HEK293T (cell line): ENCODE data around the gene HOXD11.

Experiments used
- CTCF ChIA-PET: fragments of 350-600 bp; formaldehyde crosslinking; extraction: SDS; loops from one replicate; lab custom pipeline; 2021; ENCODE audit warnings: antibody characterized with exemption, inconsistent platforms; lab: Yijun Ruan, JAX
- POLR2A ChIA-PET: fragments of 350-600 bp; formaldehyde crosslinking; extraction: SDS; loops from one replicate; lab custom pipeline; 2020; ENCODE audit warnings: antibody characterized with exemption, inconsistent platforms; lab: Yijun Ruan, JAX
- DNase-seq: peaks from one replicate; pipeline ENCODE4 v3.0.0; 2012; ENCODE audit warnings: mixed read lengths; ENCODE audit errors: extremely low spot score
- ARNT ChIP-seq: fragments of 450-650 bp; IDR thresholded peaks from 2 replicates; pipeline ENCODE4 v1.6.1; 2017; ENCODE audit warnings: mild to moderate bottlenecking
- BHLHE40 ChIP-seq: fragments of 450-650 bp; IDR thresholded peaks from 2 replicates; pipeline ENCODE4 v1.6.1; 2016; ENCODE audit warnings: mild to moderate bottlenecking, moderate library complexity, borderline replicate concordance
- CTBP1 ChIP-seq: fragments of 450-650 bp; IDR thresholded peaks from 2 replicates; pipeline ENCODE4 v1.6.1; 2016; ENCODE audit warnings: borderline replicate concordance
- ELF4 ChIP-seq: fragments of 450-650 bp; IDR thresholded peaks from 2 replicates; pipeline ENCODE4 v1.6.1; 2017; ENCODE audit warnings: antibody characterized with exemption
- FOXA1 ChIP-seq: fragments of 450-650 bp; IDR thresholded peaks from 2 replicates; pipeline ENCODE4 v1.6.1; 2016; ENCODE audit warnings: mild to moderate bottlenecking
- FOXK2 ChIP-seq: fragments of 450-650 bp; IDR thresholded peaks from 2 replicates; pipeline ENCODE4 v1.6.1; 2016; ENCODE audit warnings: mild to moderate bottlenecking
- FOXM1 ChIP-seq: fragments of 450-650 bp; IDR thresholded peaks from 2 replicates; pipeline ENCODE4 v1.6.1; 2017; ENCODE audit warnings: mild to moderate bottlenecking, borderline replicate concordance
- HDGF ChIP-seq: fragments of 450-650 bp; IDR thresholded peaks from 2 replicates; pipeline ENCODE4 v1.6.1; 2017; ENCODE audit warnings: antibody characterized with exemption, borderline replicate concordance
- L3MBTL2 ChIP-seq: fragments of 450-650 bp; conservative IDR thresholded peaks from 2 replicates; pipeline ENCODE4 v1.6.1; 2016; ENCODE audit warnings: mild to moderate bottlenecking
- LEF1 ChIP-seq: fragments of 450-650 bp; IDR thresholded peaks from 2 replicates; pipeline ENCODE4 v1.6.1; 2017; ENCODE audit warnings: mild to moderate bottlenecking, borderline replicate concordance
- NFRKB ChIP-seq: fragments of 450-650 bp; IDR thresholded peaks from 2 replicates; pipeline ENCODE4 v1.6.1; 2016; ENCODE audit warnings: mild to moderate bottlenecking, moderate library complexity
- SP1 ChIP-seq: fragments of 450-650 bp; IDR thresholded peaks from 2 replicates; pipeline ENCODE4 v1.6.1; 2017
- SUZ12 ChIP-seq: fragments of 450-650 bp; IDR thresholded peaks from 2 replicates; pipeline ENCODE4 v1.6.1; 2016; ENCODE audit warnings: mild to moderate bottlenecking
- TARDBP ChIP-seq: fragments of 450-650 bp; IDR thresholded peaks from 2 replicates; pipeline ENCODE4 v1.6.1; 2016
- ZNF384 ChIP-seq: fragments of 450-650 bp; IDR thresholded peaks from 2 replicates; pipeline ENCODE4 v1.6.1; 2016
- TF ChIP-seq, protein P1 (sequence below): fragments of 450-650 bp; IDR thresholded peaks from 2 replicates; pipeline ENCODE4 v1.6.1; 2016

The HOXD11 gene

DNA sequence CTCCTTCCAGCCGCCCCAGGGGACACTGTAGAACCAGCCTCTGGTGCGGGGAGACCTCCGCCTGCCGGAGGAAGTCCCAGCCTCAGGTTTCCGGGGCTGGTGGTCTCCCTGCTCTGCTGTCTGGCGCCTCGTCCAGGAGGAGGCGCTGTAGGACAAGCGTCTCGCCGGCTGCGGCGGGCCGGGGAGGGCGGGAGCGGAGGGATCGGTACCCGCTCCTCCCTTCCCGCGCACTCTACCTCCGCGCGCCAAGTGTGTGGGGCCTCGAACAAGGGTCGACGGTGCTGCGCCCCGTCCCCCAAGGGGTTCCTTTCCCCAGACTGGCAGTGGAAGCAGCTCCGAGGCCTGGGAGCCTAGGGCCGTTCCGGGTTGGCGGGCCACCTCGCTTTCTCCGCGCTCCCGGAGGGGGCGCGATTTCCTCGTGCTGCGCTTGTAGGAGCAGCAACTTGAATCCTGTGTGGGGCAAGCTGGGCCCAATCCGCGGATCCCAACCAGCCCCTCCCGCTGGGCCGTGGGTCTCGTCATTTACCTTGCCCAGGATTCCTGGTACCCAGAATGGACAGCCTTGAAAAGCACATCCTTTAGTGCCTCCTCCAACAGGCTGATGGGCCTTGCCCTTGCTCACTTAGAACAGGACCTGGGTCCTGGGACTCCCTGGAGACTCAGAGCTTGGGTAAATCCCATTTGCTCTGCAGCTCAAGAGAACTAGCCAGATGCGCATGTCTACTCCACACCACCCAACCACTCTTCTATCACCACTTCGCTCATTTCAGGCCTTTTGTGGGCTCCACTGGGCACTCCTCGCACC is 33.6 kb downstream of the HOXD11 start:
- 0 out of 2 replicates have a peak, but pooled peaks have one; percentile 5 for TF ChIP-seq FOXM1
- TF ChIP-seq L3MBTL2, result peak; percentile 96
- TF ChIP-seq LEF1, result no peak
- TF ChIP-seq NFRKB, result no peak
- POLR2A ChIA-PET, result interaction anchor here (1.0 to 1.8 kb wide), 4 partner anchors 15 to 413 kb away, joined by 3 to 13 read pairs (median 4); partner anchors contain the start of gene HOXD3
- DNase-seq, result peak; percentile 85
- CTCF ChIA-PET, result interaction anchor here (0.6 to 2.9 kb wide), 30 partner anchors 9 to 1008 kb away, joined by 3 to 26 read pairs (median 4); partner anchors contain the start of genes HOXD4 and MTX2

DNA sequence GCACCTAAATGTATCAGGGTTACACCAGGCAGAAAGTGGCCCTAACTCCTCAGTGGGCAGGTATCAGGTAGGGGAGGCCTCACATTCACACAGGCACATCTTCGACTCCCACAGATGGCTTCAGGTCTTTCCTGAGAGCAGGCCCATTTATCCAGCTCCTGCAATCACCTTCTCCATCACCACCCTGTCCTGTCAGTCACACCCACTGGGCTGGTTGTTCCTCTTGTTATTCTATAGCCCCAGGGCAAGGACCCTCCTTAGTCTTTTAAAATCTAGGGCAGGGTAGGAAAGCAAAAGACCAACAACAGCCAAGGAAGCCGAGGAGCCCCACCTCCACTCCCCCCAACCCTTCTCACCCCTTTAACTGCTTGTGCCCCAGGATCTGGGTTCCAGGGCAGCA is 35.2 kb downstream of the HOXD11 start:
- ChIA-PET POLR2A (no interaction called here), CTCF (no interaction called here)
- TF ChIP-seq LEF1 (no peak), L3MBTL2 (no peak), ARNT (no peak), BHLHE40 (no peak), ELF4 (no peak), SP1 (no peak), ZNF384 (no peak), SUZ12 (no peak), FOXK2 (no peak), TARDBP (no peak), HDGF (no peak), FOXM1 (no peak), FOXA1 (no peak), CTBP1 (no peak), NFRKB (no peak)
- TF ChIP-seq, protein P1, sequence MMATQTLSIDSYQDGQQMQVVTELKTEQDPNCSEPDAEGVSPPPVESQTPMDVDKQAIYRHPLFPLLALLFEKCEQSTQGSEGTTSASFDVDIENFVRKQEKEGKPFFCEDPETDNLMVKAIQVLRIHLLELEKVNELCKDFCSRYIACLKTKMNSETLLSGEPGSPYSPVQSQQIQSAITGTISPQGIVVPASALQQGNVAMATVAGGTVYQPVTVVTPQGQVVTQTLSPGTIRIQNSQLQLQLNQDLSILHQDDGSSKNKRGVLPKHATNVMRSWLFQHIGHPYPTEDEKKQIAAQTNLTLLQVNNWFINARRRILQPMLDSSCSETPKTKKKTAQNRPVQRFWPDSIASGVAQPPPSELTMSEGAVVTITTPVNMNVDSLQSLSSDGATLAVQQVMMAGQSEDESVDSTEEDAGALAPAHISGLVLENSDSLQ, result no peak
- no peak for DNase-seq

DNA sequence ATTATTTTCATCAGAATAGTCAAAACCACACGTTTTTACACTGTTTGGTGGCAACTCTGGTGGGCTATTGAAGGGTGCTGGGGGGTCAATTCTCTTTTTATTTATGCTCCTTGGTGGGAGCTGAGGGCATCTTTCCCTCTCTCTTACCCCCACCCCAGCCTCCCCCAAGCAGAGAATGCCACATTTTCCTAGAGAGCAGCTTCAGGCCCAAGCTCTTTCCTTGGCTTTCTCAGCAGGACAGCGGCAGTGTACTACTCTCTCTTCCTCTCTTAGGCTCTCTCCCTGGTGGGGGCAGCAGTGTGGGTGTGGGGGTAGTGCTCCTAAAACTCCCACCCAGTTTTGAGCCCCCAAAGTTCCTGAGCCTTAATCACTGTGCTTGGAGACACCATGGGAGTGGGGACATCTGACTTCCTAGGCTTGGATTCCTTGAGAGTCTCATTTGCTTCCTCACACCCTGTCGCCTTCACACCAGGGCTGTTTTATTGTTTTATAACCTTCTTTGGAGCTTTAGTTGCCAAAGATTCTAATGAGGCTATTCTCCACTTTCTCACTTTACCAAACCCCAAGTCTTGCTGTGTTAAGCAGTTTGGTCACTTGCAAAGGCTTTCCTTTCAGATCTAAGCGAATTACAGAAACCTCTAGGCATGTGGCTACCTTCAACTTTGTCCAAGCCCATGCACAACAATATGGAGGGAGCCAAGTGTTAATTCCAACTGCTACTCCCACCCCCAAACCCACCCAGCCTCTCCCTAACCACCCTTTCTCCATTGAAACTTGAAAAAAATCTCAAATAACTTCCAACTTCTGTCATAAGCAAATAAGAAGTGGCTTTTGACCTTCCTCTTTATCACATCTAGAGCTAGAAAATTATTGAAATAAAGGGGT is 38.2 kb downstream of the HOXD11 start:
- no peak for DNase-seq

DNA sequence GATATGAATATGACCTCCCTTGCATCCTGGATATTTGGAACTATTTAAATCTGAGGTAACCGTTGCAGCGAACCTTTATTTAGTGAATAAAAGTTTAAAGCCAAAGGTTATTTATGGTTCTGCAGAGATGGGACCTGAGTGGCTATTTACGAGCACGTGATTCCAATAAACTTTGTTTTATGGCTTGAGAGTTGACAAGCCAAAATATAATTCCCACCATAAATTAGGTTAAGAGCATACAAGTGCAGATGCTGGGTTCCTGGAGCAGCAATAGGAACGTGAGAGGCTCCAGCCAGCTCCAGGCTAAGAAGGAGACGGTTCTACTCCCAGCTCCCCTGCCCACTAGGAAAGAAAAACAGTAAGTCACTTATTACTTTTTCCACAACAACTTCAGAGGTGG is 39.0 kb downstream of the HOXD11 start:
- POLR2A ChIA-PET, result interaction anchor here (0.7 to 1.5 kb wide), 5 partner anchors 10 to 309 kb away, joined by 3 to 7 read pairs (median 4); no protein-coding TSS in a partner anchor
- DNase-seq, result peak; percentile 73
- CTCF ChIA-PET, result interaction anchor here (1.0 to 3.0 kb wide), 2 partner anchors 239 to 309 kb away, joined by 3 to 11 read pairs; no protein-coding TSS in a partner anchor
- TF ChIP-seq FOXK2, result no peak
- TF ChIP-seq, protein P1, result peak; percentile 96
- TF ChIP-seq CTBP1, result peak; percentile 92

More for the DNA sequence above, 38.2 kb downstream of the HOXD11 start:
- ChIA-PET POLR2A (interaction anchor here (0.7 to 1.5 kb wide), 4 partner anchors 9 to 310 kb away, joined by 3 to 7 read pairs (median 4); no protein-coding TSS in a partner anchor), CTCF (interaction anchor here (1.0 to 3.0 kb wide), 2 partner anchors 240 to 310 kb away, joined by 3 to 11 read pairs; no protein-coding TSS in a partner anchor)
- TF ChIP-seq NFRKB, result no peak
- peak; percentile 86 for TF ChIP-seq L3MBTL2

DNA sequence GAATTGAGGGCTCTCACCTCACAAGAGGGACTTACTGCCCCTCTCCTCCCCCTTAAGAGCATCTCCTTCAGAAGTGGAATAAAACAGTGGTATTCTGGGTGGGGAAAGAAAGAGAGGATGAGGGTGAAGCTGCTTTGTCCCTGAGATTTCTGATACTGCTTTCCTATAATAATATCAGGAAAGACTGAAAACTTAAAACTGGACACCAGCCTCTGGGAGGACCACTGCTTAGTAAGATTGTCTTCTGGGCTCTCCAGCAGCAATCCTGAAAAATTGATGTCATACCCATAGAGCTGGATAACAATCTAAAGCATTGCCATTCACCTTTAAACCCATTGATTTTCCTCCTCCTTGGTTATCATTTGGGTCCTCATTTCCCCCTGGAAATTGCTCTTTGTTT is 39.6 kb downstream of the HOXD11 start:
- CTCF ChIA-PET, result interaction anchor here (1.0 to 3.0 kb wide), 3 partner anchors 16 to 308 kb away, joined by 3 to 11 read pairs (median 4); no protein-coding TSS in a partner anchor

DNA sequence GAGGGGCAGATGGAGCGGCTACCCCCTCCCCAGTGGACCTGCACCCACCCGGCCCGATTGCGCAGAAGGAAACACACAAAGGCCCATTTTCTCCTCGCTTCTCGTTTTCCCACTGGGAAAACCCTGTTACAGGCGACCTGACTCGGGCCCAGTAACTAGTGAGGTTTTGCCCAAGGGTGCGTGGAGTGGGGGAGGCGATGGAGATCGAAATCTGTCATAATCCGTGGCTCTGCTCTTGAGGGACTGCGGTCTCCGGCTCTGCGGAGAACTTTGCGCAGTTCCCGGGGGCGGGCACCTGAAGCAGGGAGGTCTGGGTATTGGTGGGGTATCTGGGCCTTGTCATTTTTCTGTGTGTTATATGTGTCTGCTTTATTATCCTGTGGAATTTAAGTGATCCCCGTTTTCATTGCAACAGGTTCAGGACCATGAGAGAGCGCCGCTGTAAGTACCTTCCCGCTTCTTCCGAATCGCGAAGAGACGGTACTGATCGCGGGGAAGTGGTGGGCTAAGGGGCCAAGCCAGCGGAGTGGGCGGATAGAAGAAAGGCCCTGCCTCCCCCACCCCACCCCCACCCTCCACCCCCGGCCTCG is 40.2 kb downstream of the HOXD11 start:
- DNase-seq, result no peak
- TF ChIP-seq FOXM1 (no peak), NFRKB (no peak), L3MBTL2 (no peak), SP1 (no peak), ZNF384 (no peak), CTBP1 (no peak), SUZ12 (no peak), TARDBP (no peak)
- TF ChIP-seq, protein P1, result no peak
- ChIA-PET CTCF (interaction anchor here (1.0 to 3.0 kb wide), 3 partner anchors 15 to 308 kb away, joined by 3 to 11 read pairs (median 4); no protein-coding TSS in a partner anchor), POLR2A (interaction anchor here (1.1 to 1.4 kb wide), 2 partner anchors 9 to 10 kb away, joined by 3 to 5 read pairs; no protein-coding TSS in a partner anchor)

More for the DNA sequence above, 39.6 kb downstream of the HOXD11 start:
- POLR2A ChIA-PET, result interaction anchor here (1.1 to 1.5 kb wide), 3 partner anchors 9 to 11 kb away, joined by 3 to 7 read pairs (median 5); no protein-coding TSS in a partner anchor
- TF ChIP-seq HDGF (no peak), CTBP1 (no peak), SUZ12 (no peak), ELF4 (no peak)
- no peak for DNase-seq
